HG02763 (cell line): ENCODE results near the gene LMBR1.
"Not testable (repeated sequence)": the region's sequence is repeated elsewhere in the genome, so short reads cannot be mapped to it uniquely, and the experiment has no call there.

Source experiments
- ATAC-seq: cut with Tn5 transposase; IDR thresholded peaks from one replicate; pipeline ENCODE4 v1.9.1; 2021; ENCODE audit warnings: mild to moderate bottlenecking, moderate library complexity; ENCODE audit not compliant: unreplicated experiment

Gene LMBR1

GRCh38 chr7:156848979-156849378 is 44.0 kb downstream of the LMBR1 start:
- no peak for ATAC-seq

GRCh38 chr7:156845379-156846101 is 47.4 kb downstream of the LMBR1 start:
- no peak for ATAC-seq

GRCh38 chr7:156843582-156843981 is 49.4 kb downstream of the LMBR1 start:
- ATAC-seq = not testable (repeated sequence)

GRCh38 chr7:156843157-156843556 is 49.8 kb downstream of the LMBR1 start:
- ATAC-seq = no peak

- no peak for ATAC-seq
These were observed 50.2 kb downstream of the LMBR1 start for GRCh38 chr7:156842740-156843140.

GRCh38 chr7:156842317-156842716 is 50.7 kb downstream of the LMBR1 start:
- no peak for ATAC-seq

DNA sequence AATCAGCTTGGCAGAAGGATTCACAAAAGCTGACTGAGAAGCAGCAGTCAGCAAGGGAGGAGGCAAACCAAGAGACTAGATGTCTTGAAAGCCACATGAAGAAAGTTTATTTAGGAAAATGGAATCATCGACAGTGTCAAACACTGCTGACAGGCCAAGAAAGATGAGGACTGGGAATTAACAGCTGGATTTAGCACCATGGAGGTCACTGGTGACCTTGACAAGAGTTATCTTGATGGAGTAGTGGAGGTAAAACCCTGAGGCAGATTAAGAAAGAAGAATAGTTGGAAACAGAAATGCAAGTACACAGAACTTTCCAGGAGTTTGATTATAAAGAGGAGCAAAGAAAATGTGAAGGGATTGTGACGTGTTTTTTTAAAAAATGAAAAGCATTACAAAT is 51.5 kb downstream of the LMBR1 start:
- no peak for ATAC-seq

DNA sequence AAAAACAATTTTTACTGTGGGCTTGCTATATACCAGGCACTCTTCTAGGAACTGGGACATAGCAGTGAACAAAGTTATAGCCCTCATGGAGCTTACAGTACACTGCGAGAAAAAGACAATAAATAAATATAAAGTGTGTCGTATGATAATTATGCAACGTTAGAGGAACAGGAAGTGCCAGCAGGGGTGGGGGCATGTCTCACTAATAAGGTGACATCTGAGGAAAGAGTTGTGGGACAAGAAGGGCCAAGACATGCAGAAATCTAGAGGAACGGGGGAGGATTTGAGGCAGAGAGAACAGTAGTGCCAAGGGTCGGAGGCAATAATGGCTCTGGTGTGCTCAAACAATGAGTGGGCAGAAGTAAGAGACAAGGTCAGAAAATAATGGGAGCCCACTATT is 52.8 kb downstream of the LMBR1 start:
- no peak for ATAC-seq

DNA sequence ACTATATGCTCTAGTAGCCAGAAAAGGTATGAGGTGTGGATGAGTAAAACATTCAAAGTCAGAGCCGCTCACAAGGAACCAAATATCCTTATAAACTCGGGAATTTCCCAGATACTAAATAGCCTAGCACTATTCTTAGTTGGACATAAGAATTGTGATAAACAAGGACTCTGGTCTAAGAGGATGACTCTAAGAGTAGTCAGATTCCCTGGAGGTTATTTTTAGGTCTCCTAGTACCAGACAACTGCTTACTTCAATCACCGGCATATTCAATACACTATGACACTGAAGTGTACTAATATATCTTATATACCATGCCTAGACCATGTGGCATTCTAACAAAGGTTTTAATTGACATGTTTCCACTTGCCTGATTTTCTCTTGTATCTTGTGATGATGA is 56.5 kb downstream of the LMBR1 start:
- no peak for ATAC-seq

GRCh38 chr7:156834462-156834861 is 58.5 kb downstream of the LMBR1 start:
- ATAC-seq = no peak

GRCh38 chr7:156833312-156833711 is 59.7 kb downstream of the LMBR1 start:
- ATAC-seq = no peak

DNA sequence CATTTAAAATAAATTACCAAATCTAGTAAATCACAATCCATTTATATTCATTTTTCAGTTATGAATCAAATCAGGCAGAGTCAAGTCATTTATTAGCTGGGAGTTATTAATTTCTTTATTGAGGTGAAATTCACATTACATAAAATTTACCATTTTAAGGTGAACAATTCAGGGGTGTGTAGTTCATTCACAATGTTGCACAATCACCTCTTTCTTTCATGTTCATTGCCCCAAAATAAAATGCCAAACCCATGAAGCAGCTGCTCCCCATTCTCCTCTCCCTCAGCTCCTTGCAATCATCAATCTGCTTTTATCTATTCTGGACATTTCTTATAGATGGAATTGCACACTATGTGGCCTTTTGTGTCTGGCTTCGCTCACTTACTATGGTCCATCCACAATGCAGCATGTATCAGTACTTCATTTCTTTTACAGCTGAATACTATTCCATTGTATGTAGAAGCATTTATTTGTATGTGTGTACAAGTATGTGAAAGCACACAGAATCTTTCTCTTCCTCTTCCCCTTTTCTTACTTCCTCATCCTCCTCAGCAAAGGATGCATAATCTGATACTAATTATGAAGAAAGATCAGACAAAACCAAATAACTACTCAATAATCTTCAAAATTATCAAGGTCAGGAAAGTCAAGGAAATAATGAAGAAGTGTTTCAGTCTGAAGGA is 60.6 kb downstream of the LMBR1 start:
- no peak for ATAC-seq

GRCh38 chr7:156829669-156830336 is 63.2 kb downstream of the LMBR1 start:
- no peak for ATAC-seq

DNA sequence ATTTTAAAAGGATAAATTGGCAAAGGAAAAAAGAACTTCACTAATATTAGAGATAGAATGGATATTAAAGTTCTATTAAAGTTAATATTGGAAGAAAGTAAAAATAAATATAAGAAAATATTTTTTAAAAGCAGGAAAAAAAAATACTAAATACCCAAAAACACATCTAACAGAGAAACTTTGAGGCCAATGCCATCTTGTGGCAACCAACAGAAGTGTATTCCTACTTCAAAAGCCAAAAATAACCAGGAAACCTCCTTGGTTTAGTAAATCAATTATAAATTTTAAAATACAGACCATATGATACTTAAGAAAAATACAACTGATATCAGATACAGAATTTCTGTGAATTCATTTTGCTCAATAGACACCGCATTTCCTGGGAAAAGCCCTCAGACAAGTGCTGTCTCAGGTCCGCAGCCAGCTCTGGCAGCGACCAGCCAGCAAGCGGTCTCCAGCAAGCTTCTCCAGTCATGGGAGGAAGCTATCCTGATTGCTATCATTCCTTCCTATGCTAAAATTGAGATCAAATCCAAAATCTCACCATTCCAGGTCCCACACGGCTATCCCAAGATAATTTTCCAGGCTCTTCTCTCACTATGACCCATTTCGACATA is 65.3 kb downstream of the LMBR1 start:
- no peak for ATAC-seq

DNA sequence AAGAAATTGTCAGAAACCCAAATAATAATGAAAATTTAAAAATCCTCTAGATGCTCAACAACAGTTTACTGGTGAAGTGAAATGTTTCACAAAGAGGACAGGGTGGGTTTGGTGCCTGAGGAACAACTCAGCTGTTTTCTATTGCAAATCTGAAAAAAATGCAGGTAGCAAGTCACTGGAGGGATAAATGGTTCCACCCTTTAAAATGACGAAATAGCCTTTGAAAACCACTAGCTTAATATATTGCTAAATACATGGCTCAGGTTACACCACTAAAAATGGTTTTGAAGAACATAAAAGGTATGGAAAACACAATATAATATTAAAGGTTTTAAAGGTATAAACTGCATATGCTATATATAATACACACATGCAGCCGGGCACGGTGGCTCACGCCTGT is 69.5 kb downstream of the LMBR1 start:
- no peak for ATAC-seq

GRCh38 chr7:156820445-156821063 is 72.4 kb downstream of the LMBR1 start:
- ATAC-seq = no peak

DNA sequence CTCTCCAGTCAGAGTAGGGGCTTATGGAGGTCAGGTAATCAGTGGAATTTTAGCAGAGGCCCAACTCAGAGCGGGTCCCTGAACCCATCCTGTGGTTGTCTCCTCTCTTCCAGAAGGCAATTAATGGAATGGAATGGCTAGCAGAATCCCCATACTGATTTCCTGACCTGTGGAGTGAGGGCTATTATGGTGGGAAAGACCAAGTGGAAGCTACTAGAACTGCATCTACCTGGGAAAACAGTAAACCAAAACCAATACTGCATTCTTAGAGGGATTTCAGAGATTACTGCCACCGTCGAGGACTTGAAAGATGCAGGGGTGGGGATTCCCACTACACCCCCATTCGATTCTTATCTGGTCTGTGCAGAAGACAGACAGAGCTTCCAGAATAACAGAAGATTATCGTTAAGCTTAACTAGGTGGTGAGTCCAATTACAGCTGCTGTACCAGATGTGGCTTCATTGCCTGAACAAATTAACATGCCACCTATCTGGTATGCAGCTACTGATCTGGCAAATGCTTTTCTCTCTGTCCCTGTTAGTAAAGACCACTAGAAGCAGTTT is 73.2 kb downstream of the LMBR1 start:
- no peak for ATAC-seq

DNA sequence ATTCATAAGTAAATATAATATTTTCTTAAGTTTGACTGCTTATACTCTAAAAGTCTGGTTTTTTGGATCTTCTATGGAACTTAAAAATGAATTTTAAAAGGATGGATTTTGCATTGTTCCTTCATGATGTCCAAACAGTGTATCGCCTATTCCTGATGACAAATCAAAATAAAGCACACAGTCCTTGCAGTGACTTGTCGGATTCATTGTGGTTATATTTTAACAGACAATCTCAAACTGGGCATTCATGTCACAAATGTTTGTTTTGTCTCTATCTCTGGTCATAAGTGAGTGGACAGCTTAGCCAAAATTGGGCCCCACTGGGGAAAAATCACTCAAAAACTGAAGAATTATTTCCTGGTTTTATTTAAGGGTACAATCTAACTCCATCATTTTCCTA is 74.8 kb downstream of the LMBR1 start:
- no peak for ATAC-seq

DNA sequence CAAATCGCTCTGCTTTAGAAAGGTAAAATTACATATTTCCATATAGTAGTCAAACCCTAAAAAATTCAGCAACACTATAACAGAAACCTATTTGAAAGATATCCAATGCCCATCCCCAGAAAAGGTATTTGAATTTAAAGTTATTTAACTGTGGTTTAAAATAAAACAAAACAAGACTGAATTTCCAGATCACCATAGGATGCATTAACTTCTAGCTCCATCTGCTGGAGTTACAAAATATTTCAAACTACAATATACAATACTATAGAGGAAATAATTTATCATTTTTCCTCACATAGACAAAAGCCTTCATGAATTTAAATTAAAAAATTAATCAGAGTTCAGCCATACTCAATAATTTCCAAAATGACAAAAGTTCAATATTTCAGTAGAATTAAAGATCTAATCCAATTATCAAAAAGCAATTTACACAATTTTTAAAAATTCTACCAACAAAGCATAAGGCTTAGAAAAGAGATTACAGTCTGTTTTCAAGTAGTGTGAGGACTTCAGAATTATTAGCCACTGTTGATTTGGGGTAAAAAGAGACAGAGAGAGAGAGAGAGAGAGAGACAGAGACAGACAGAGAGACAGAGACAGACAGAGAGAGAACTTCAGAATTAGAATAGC is 75.9 kb downstream of the LMBR1 start:
- no peak for ATAC-seq

DNA sequence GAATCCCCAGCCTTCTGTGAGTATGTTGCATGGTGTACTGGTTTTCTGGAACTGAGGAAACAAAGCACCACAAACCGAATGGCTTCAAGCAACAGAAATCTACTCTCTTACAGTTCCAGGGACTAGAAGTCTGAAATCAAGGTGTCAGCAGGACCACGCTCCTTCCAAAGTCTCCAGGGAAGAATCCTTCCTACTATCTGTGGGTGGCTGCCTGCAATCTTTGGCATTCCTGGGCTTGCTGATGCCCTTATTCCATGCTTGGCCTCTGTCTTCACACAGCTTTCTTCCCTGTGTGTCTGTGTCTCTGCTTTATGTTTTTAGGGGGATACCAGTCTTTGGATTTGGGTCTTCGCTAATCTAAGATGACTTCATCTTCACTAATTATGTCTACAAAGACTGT is 81.3 kb downstream of the LMBR1 start:
- ATAC-seq = no peak
